Activated CD8-positive, alpha-beta memory T cell treated with anti-CD3 and anti-CD28 coated beads, Interleukin-2, amount 50 U/mL, for 24 hours (primary cell): ENCODE results near the gene PMS1.
"Not testable (repeated sequence)": the region's sequence is repeated elsewhere in the genome, so short reads cannot be mapped to it uniquely, and the experiment has no call there.

ENCODE experiments used
- DNase-seq: peaks from one replicate; pipeline ENCODE4 v3.0.0-alpha.2; 2020; ENCODE audit errors: extremely low read depth

Gene PMS1

DNA sequence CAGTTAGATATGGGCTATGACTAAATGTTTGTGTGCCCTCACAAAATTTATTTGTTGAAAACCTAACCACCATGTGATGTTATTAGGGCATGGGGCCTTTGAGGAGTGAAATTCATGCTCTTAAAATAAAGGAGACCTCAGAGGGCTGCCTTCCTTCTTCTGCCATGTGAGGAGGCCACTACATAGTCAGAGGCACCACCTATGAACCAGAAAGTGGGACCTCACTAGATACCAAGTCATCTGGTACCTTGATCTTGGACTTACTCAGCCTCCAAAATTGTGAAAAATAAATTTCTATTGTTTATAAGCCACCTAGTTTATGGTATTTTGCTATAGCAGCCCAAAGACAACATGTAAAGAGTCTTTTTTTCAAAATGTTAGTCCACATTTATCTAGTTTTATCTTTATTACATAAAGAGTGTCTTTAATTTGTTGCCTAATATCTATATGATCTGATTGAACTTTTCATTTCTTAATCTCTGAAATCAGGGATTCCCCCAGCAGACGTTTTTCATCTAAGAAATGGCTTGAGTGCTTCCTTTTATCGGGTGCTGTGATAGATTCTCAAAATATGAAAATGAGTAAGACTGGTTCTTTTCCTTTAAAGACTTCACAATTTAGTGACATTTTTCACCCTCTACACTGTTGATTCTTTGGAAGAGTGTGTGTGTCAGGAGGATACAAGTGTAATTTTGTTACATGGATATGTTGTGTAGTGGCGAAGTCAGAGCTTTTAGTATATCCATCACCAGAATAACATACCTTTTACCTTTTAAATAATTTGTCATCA, 34.2 kb downstream of the PMS1 start:
- DNase-seq, result no peak

DNA sequence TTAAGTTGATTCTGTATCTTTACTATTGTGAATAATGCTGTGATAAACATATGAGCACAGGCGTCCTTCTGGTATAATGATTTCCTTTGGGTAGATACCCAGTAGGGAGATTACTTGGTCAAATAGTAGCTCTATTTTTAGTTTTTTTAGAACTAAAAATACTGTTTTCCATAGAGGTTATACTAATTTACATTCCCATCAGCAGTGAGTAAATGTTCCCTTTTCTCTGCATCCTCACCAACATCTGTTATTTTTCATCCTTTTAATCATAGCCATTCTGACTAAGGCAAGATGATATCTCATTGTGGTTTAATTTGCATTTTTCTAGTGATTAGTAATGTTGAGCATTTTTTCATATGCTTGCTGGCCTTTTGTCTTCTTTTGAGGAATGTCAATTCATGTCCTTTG, 35.1 kb downstream of the PMS1 start:
- no peak for DNase-seq

DNA sequence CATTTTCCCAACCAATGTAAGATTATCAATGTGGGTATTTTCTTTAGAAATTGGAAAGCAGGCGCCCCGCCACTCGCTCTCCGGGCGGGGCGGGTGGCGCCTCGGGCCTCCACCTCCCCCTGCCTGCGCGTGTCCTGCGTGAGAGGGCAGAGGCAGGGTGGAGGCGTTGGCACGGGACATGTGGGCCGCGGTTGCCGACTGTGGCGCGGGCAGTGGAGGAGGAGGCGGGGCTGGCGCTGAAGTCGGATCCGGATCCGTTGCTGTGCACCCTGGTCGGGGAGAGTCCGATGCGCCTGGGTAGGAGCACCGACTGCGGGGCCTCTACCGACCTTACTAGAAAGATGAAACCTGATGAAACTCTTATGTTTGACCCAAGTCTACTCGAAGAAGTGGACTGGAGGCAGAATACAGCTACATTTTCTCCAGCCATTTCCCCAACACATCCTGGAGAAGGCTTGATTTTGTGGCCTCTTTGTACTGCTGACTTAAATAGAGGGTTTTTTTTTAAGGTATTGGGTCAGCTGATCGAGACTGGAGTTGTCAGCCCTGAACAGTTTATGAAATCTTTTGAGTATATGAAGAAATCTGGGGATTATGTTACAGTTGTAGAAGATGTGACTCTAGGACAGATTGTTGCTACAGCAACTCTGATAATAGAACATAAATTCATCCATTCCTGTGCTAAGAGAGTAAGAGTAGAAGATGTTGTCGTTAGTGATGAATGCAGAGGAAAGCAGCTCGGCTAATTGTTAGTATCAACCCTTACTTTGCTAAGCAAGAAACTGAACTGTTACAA, 37.9 kb downstream of the PMS1 start:
- DNase-seq, result no peak

DNA sequence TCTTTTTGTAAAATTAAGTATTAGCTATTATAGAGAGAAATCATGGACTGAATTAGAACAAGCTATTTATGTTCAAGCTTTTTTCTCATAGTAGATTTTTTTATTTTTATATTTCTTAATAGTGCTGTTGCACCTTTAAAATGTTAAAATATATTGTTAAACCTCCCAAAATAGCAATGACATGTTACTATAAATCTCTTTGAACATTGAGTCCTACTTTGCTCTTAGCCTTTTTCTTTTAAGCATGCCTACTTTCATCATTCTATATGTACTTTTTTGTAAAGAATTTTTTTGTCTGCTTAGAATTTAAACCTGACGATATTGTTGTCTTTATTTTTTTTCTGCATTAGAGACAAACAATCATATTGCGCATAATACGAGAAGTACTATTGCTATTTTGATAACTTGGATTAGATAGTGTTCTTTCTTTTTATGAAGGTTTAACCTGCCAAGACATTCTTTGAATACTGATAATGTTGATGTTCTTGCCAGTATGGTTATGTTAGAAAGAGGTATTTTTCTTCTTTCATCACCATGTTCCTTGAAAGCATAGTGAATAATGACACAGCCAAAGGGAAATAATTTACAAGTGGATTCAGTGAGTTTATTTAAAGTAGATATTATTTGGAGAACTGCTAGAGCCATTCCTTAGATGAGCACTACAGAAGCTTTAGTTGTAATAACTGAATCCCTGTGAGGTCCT, 40.6 kb downstream of the PMS1 start:
- no peak for DNase-seq

DNA sequence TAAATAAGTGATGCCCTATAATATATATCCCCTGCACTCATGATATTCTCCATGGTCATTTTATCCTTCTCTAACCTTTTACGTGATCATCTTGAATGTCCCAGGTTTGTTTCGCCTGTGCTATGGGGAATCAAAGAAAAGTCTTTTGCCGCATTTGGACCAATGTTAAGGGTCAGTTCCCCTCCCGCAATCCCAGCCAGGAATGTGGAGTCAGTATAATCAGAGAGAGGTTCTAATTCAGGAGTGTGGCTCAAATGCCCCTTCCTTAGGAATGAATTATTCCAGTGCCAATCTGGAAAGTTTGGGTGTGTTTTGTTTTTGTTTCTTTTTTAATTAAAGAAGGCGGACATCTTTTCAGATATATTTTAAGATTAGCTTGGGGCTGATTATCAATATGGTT, 41.8 kb downstream of the PMS1 start:
- no peak for DNase-seq

DNA sequence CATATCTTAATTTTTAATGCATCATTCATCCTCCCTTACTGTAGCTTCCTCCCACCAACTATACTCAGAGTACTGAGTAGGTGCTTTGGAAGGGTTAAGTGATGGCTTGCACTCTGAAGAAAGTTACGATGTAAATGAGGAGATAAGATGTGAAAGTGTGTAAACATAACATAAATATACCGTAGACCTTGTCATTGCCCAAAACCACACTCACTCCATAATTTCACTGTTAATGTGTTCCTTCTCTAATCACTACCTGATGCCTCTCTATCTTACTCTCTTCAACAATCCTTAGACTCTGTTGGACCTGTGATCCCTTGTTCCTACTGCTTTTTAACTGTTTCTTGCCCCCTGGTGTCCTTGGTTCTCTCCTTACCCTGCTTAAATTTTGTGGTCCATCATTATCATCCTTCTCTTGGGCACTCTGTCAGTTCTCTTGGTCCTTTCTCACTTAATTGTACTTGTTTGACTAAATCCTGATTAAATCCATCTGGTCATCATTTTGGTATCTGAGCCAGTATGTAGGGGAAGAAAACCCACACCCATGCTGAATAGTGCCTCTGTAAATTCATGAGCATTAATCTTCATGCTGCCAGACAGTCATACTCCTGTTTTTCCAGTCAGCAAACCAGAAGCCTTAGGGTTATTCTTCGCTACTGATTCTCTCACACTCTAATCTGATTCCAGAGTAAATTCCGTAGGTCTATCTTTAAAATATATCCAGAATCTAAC, 45.0 kb downstream of the PMS1 start:
- no peak for DNase-seq

DNA sequence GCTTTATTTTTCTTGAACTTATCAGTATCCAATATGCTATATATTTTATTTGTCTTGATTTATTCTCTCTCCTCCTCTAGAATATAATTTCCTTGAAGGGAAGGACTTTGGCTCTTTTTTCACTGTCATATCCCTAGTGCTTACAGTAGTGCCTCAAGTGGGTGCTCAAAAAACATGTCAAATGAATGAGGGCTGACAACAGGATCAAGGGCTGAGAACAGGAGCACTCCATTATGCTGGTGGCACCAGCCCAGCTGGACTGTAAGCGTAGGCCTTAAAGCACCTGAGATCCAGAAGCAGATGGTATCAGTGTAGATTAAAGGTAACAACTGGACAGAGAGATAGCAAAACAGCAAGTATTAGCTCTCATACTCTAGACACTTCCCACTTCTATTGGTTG, 46.3 kb downstream of the PMS1 start:
- no peak for DNase-seq

DNA sequence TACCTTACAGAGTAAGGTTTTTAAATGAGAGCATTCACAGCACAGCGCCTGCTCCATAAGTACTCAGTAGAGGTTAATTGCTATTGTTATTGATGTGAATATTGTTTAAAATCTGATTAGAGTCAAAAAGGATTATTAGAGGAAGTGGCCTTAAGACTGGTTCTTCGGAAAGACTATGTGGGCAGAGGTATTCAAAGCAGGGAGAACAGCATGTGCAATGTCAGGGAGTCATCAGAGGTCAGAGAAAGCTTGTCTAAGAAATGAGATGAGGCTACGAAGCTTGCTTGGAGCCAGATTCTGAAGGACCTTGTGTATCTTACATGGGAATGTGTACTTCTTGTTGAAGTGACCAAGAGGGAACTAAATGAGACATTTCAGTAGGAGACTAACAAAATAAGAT, 49.8 kb downstream of the PMS1 start:
- DNase-seq, result no peak

DNA sequence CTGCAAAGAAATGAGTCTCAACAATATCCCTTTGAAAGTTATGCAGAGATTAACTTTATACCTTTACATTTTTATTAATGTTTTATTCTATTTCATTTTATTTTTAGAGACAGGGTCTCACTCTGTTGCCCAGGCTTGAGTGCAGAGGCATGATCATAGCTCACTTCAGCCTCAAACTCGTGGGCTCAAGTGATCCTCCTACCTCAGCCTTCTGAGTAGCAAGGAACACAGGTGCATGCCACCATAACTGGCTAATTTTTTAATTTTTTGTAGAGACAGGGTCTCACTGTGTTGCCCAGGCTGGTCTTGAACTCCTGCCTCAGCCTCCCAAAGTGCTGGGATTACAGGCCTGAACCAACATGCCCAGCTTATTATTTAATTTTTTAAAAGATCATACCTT, 50.4 kb downstream of the PMS1 start:
- DNase-seq, result not testable (repeated sequence)

DNA sequence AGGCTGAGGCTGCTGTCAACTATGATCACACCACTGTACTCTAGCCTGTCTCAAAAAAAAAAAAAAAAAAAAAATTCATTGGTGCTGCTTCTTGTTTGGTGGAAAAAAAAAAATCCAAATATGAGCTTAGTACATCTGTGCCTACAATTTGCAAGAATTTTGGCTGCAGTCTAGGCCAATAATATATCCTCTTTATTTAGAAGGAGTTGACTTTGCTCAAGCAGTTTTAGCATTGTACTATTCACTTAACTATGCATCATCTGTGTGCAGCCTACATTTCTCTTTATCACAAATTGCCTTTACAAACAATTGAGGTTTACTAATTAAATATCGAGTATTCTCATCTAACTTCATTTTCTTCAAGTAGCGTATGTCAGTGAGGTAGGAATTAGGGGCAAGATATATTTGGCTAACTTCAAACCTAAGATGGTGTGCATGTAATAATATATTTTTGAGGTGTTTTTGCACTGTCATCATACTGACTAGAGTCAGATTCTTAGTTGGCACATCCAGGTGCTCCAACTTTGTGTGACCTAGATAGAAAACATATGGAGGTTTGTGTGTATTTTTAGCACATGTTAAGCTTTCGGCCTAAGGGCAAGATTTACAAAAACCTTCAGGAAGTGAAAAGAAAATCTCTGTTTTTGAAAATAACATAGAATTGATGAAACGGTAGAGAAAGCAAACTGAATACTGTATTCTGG, 51.8 kb downstream of the PMS1 start:
- no peak for DNase-seq

DNA sequence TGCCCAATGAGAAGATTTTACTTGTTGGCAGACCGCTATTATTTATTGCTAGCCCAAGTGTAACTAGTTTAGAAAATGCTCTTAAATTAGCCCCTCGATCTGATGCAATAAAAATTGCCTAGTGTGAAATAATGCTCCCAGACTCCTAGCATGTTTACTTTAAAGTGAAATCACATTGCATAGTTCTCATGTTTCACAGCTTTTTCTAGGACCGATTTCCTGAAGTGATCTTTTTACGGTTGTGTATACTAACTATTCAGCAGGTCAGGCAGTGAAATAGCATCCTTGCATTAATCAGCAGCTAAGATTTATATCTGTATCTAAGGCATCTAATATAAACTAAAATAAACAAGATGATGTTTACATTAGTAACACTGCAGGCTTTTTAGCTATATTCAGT, 52.4 kb downstream of the PMS1 start:
- DNase-seq, result no peak

DNA sequence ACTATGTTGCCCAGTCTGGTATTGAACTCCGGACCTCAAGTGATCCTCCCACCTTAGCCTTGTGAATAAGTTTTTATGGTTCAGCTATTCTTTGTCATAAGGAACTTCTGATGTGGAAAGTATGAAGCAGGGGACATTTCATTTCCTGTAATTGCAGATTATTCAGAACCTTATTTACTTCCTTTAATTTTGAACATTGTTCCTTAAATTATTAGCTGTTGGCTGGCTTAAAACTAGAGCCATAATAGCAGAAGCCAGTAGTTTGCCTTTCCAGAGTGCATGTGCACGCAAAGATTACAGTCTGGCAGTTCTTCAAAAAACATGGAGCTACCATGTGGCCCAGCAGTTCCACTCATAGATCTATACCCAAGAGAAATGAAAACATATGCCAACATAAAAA, 53.1 kb downstream of the PMS1 start:
- no peak for DNase-seq

DNA sequence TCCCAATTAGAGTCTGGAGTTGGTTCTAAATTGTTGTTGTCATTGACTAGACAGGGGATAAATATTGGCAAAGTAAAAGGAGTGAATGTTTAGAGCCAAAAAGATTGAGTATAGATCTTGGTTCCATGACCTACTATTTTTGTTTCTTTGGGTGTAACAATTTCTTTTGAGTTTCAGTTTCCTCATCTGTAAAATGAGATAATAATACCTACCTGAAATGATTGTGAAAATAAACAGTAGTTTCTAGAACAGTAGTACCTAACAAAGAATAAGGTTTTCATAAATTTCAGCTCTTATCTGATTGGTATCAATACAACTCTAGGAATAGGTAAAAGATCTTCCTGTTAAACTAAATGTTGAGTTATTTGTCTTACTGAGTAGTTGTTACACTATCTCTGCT, 56.8 kb downstream of the PMS1 start:
- no peak for DNase-seq

DNA sequence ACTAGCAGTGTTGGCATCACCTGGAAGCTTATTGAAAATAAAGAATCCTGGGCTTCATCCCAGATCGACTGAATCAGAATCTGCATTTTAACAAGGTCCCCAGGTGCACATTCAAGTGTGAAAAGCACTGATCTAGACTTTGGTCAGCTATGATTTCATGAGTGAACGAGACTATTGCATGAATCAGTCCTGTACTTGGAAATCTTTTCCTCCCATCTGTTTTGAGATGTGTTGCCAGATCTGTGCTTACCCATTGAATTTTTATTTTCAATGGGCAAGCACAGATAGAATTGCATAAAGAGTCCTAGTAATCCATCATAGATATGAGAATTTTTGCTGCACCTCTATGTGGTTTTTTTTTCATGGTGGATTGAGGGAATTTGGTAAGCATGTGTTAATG, 64.0 kb downstream of the PMS1 start:
- DNase-seq, result no peak

DNA sequence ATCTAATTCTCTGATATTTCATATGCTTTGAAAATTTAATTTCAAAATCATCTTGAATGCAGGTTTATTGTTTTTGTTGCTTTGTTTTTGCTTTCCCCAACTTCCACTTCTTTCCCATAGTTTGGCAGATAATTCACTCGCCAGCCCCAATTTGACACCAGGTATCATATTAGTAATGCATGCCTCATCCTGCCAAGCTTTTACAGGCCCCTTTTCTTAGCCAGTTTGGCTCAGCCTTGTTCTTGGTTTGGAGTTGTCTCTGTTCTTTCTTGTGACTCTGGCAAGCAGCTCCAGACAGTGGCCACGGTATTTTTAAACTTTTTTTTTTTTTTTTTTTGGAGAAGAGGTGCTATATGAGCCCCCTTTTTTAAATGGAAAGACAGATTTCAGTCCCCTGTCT, 65.3 kb downstream of the PMS1 start:
- DNase-seq, result no peak

DNA sequence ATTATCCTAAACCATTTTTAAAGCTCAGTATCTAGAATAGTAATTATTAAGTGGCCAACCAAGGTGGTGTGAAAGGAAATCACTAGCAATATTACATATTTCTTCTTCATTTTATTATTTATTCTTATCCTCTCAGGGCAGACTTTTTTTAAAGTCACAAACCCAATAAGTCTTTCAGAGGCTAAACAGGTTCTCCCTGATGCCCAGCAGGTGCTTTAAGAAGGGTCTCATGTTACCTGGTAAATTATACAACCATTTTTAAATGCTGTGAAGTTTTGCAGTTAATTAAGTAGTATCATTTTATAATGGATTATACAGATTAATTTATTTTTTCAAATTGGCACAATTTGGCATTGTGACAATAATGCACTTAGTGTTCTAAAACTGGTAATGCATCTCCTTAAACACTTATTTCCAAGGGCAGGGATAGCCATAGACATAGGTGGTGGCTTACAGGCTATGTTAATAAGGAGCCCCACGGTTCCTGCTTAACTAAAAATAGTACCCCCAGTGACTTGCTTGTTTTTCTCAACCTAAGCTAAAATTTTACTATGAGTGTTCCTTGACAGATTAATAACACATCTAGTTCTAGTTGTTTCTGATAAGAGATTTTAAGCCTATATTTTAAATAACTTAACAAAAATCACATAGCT, 67.0 kb downstream of the PMS1 start:
- no peak for DNase-seq

DNA sequence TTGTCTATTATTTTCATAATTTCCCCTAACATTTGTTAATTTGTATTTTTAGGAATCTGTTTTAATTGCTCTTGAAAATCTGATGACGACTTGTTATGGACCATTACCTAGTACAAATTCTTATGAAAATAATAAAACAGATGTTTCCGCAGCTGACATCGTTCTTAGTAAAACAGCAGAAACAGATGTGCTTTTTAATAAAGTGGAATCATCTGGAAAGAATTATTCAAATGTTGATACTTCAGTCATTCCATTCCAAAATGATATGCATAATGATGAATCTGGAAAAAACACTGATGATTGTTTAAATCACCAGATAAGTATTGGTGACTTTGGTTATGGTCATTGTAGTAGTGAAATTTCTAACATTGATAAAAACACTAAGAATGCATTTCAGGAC, 69.9 kb downstream of the PMS1 start:
- no peak for DNase-seq

DNA sequence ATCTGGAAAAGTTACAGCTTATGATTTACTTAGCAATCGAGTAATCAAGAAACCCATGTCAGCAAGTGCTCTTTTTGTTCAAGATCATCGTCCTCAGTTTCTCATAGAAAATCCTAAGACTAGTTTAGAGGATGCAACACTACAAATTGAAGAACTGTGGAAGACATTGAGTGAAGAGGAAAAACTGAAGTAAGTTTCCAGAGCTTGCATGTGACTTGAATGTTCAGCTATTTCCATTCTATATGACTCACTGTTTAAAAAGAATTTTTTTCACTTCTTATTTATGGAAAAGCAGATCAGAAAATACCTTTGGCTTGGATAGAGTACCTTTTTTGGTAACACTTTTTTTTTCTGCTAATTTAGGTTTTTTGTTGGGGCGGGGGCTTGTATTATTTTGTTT, 70.7 kb downstream of the PMS1 start:
- no peak for DNase-seq

DNA sequence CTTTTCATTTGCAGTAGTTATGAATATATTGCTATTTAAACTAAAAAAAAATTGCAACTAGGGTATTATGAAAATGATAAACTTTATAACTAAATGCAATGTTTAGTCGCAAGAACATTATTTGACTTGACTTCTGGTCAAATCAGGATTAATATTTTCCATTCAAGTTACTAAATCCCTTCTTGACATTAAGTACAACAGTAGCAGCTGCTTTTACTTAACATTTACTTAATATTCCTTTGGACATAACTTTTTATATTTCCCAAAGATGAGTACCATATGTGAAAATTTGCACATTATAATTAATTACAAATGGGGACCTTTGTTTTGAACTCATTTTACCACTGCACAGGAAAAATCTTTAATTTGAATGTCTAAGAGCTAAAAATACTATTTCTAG, 74.0 kb downstream of the PMS1 start:
- no peak for DNase-seq

DNA sequence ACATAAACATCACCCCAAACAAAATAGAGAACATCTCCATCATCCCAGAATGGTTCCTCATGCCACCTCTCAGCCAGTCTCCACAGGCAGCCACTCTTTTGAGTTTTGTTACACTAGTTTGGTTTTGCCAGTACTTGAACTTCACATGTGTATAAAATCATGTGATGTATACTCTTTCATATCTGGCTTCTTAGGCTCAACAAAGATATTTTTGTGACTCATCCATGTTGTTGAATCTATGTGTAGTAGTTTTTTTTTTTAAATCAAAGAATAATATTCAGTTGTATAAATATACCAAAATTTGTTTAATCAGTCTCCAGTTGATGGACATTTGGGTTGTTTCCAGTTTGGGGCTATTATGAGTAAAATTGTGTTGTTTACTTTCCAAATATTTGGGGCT, 75.9 kb downstream of the PMS1 start:
- no peak for DNase-seq

DNA sequence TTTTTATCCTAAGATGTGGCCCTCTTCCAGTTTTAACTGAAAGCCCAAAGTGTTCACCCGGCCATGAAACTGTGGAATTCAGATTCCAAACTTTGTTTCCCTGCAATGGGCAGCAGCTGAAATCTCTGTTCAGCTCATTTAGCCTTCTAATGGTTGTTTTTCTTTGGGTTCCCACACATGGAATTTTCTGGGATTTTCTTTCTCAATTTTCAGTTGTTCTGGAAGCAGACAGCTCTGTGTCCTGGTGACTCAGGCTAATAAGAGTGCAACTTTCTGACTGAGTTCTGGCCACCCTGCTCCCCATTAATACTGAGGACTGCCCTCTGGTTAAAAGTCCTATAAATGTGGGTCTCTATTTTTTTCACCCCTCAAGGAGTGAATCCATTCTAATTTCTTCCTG, 78.5 kb downstream of the PMS1 start:
- no peak for DNase-seq
